HEK293 (cell line): ENCODE data around the gene TCF20.

ENCODE experiments used
- CTCF ChIA-PET: fragments of 350-600 bp; formaldehyde crosslinking; extraction: SDS; loops from one replicate; lab custom pipeline; 2021; ENCODE audit warnings: antibody characterized with exemption; lab: Yijun Ruan, JAX
- POLR2A ChIA-PET: fragments of 300-600 bp; formaldehyde crosslinking; extraction: SDS; loops from one replicate; lab custom pipeline; 2020; ENCODE audit warnings: antibody characterized with exemption, inconsistent platforms; lab: Yijun Ruan, JAX
- H3K27ac ChIP-seq: fragments of 200-500 bp; sonication (Bioruptor generic); 2 replicates; pipeline ENCODE4 v1.5.1; 2014; ENCODE audit warnings: low read depth, low read length, control low read depth, inconsistent platforms; ENCODE audit errors: extremely low read depth
- H3K36me3 ChIP-seq, 2 experiments: fragments of 200-500 bp in 1 of 2; sonication (Bioruptor generic) in 1 of 2; 1 replicate in 1 of 2; 2 replicates in 1 of 2; pipeline ENCODE4 v1.5.1; 2014 to 2017; ENCODE audit warnings: inconsistent platforms in 2 of 2, low read length in 2 of 2; ENCODE audit not compliant: control insufficient read depth in 2 of 2, insufficient read depth in 1 of 2
- H3K4me1 ChIP-seq: fragments of 200-500 bp; sonication (Bioruptor generic); 2 replicates; pipeline ENCODE4 v1.5.1; 2014; ENCODE audit warnings: mild to moderate bottlenecking, low read length, inconsistent platforms; ENCODE audit not compliant: control insufficient read depth, insufficient read depth
- H3K4me3 ChIP-seq: 2 replicates; pipeline ENCODE4 v1.5.1; 2011; ENCODE audit warnings: low read depth, mild to moderate bottlenecking, control low read depth, low read length, moderate library complexity
- H3K9me3 ChIP-seq: fragments of 200-500 bp; sonication (Bioruptor generic); 2 replicates; pipeline ENCODE4 v1.5.1; 2014; ENCODE audit warnings: low read depth, low read length, inconsistent platforms; ENCODE audit not compliant: control insufficient read depth, insufficient read depth
- GLI4 ChIP-seq: fragments of 450-650 bp; formaldehyde crosslinking; IDR thresholded peaks from 2 replicates; pipeline ENCODE4 v1.5.1; 2016; ENCODE audit warnings: missing biosample characterization, missing genetic modification characterization
- HOXC10 ChIP-seq: sonication (generic); formaldehyde crosslinking; IDR thresholded peaks from 2 replicates; pipeline ENCODE4 v1.8.1; 2023; ENCODE audit warnings: mild to moderate bottlenecking, missing genetic modification reagents
- INSM2 ChIP-seq: fragments of 450-650 bp; formaldehyde crosslinking; IDR thresholded peaks from 2 replicates; pipeline ENCODE4 v1.5.1; 2016; ENCODE audit warnings: missing biosample characterization, missing genetic modification characterization
- KLF1 ChIP-seq: fragments of 450-650 bp; formaldehyde crosslinking; IDR thresholded peaks from 2 replicates; pipeline ENCODE4 v1.5.1; 2016; ENCODE audit warnings: missing biosample characterization, missing genetic modification characterization
- KLF10 ChIP-seq: fragments of 450-650 bp; IDR thresholded peaks from 2 replicates; pipeline ENCODE4 v1.5.1; 2018; ENCODE audit warnings: missing biosample characterization, mild to moderate bottlenecking, missing genetic modification characterization
- OVOL3 ChIP-seq: fragments of 450-650 bp; formaldehyde crosslinking; IDR thresholded peaks from 2 replicates; pipeline ENCODE4 v1.5.1; 2016; ENCODE audit warnings: missing biosample characterization, missing genetic modification characterization
- PATZ1 ChIP-seq: fragments of 450-650 bp; formaldehyde crosslinking; IDR thresholded peaks from 2 replicates; pipeline ENCODE4 v1.5.1; 2016; ENCODE audit warnings: missing biosample characterization, missing genetic modification characterization
- RBAK ChIP-seq: fragments of 450-650 bp; formaldehyde crosslinking; IDR thresholded peaks from 2 replicates; pipeline ENCODE4 v1.5.1; 2016; ENCODE audit warnings: missing biosample characterization, missing genetic modification characterization
- TCF7L2 ChIP-seq: IDR thresholded peaks from 2 replicates; pipeline ENCODE4 v1.6.1; 2011; ENCODE audit warnings: low read depth, mild to moderate bottlenecking, inconsistent platforms, low read length, moderate library complexity, borderline replicate concordance
- ZBTB11 ChIP-seq: fragments of 450-650 bp; formaldehyde crosslinking; conservative IDR thresholded peaks from 2 replicates; pipeline ENCODE4 v1.5.1; 2016; ENCODE audit warnings: low read depth, missing biosample characterization, missing genetic modification characterization
- ZBTB21 ChIP-seq: fragments of 450-650 bp; formaldehyde crosslinking; IDR thresholded peaks from 2 replicates; pipeline ENCODE4 v1.5.1; 2017; ENCODE audit warnings: missing biosample characterization, missing genetic modification characterization
- ZBTB44 ChIP-seq: fragments of 450-650 bp; IDR thresholded peaks from 2 replicates; pipeline ENCODE4 v1.5.1; 2018; ENCODE audit warnings: missing biosample characterization, mild to moderate bottlenecking, missing genetic modification characterization
- ZNF132 ChIP-seq: fragments of 450-650 bp; formaldehyde crosslinking; IDR thresholded peaks from 2 replicates; pipeline ENCODE4 v1.5.1; 2017; ENCODE audit warnings: missing biosample characterization, missing genetic modification characterization, borderline replicate concordance
- ZNF146 ChIP-seq: fragments of 450-650 bp; formaldehyde crosslinking; IDR thresholded peaks from 2 replicates; pipeline ENCODE4 v1.5.1; 2016; ENCODE audit warnings: missing biosample characterization, missing genetic modification characterization
- ZNF214 ChIP-seq: fragments of 450-650 bp; formaldehyde crosslinking; IDR thresholded peaks from 2 replicates; pipeline ENCODE4 v1.5.1; 2017; ENCODE audit warnings: missing biosample characterization, mild to moderate bottlenecking, missing genetic modification characterization, borderline replicate concordance
- ZNF398 ChIP-seq: fragments of 450-650 bp; formaldehyde crosslinking; IDR thresholded peaks from 2 replicates; pipeline ENCODE4 v1.5.1; 2017; ENCODE audit warnings: missing biosample characterization, missing genetic modification characterization
- ZNF639 ChIP-seq: fragments of 450-650 bp; formaldehyde crosslinking; IDR thresholded peaks from 2 replicates; pipeline ENCODE4 v1.5.1; 2016; ENCODE audit warnings: missing biosample characterization, missing genetic modification characterization
- ZNF645 ChIP-seq: fragments of 450-650 bp; formaldehyde crosslinking; IDR thresholded peaks from 2 replicates; pipeline ENCODE4; 2016; ENCODE audit warnings: missing biosample characterization, missing genetic modification characterization
- ZNF654 ChIP-seq: fragments of 450-650 bp; formaldehyde crosslinking; IDR thresholded peaks from 2 replicates; pipeline ENCODE4 v1.5.1; 2016; ENCODE audit warnings: low read depth, missing biosample characterization, missing genetic modification characterization
- ZNF660 ChIP-seq: fragments of 450-650 bp; IDR thresholded peaks from 2 replicates; pipeline ENCODE4 v1.5.1; 2018; ENCODE audit warnings: missing biosample characterization, mild to moderate bottlenecking, missing genetic modification characterization
- ZNF664 ChIP-seq: fragments of 450-650 bp; formaldehyde crosslinking; IDR thresholded peaks from 2 replicates; pipeline ENCODE4 v1.5.1; 2016; ENCODE audit warnings: missing biosample characterization, missing genetic modification characterization

TCF20 gene

GRCh38 chr22:42301077-42301741 lies 30.8 kb upstream of the TCF20 start (continued):
- TF ChIP-seq ZNF645 (tag by site-specific recombination) (no peak), PATZ1 (no peak), ZNF664 (peak; percentile 93), HOXC10 (CRISPR knock-in tag) (no peak), ZNF660 (tag by site-specific recombination) (no peak), ZNF146 (tag by site-specific recombination) (no peak), GLI4 (tag by site-specific recombination) (no peak)

- Histone ChIP-seq H3K4me1 (peaks cover 5% of the 10 kb centered on the region), H3K27ac (no peak overlapping the region), H3K4me3 (no peak overlapping the region), H3K9me3 (no peaks in the 10 kb centered on the region), H3K36me3 (no peaks in the 10 kb centered on the region)
- POLR2A ChIA-PET, result interaction anchor here (0.6 kb wide), 1 partner anchor 64 kb away, joined by 4 read pairs; no protein-coding TSS in a partner anchor
- CTCF ChIA-PET, result interaction anchor here (0.7 kb wide), 1 partner anchor 130 kb away, joined by 3 read pairs; no protein-coding TSS in a partner anchor
- TF ChIP-seq TCF7L2 (0 out of 2 replicates have a peak, but pooled peaks have one; percentile 13), KLF1 (peak; percentile 96), ZBTB11 (no peak), ZBTB21 (tag by site-specific recombination) (no peak), RBAK (tag by site-specific recombination) (no peak), ZBTB44 (tag by site-specific recombination) (0 out of 2 replicates have a peak, but pooled peaks have one; percentile 13), INSM2 (no peak), KLF10 (tag by site-specific recombination) (no peak), ZNF398 (0 out of 2 replicates have a peak, but pooled peaks have one; percentile 19), OVOL3 (no peak), ZNF639 (tag by site-specific recombination) (no peak), ZNF132 (tag by site-specific recombination) (no peak), ZNF654 (tag by site-specific recombination) (no peak), ZNF214 (tag by site-specific recombination) (no peak)
Measured at GRCh38 chr22:42300259-42301076, 30.0 kb upstream of the TCF20 start.
